Right lobe of liver (tissue), 6 donors: ENCODE results near the gene CPOX. TPM values are rescaled to one million over a fixed set of nuclear protein-coding genes. Genes with fewer than 3 reads are reported as not detected.

Experiments
- ATAC-seq, 4 donors: fragments of 200-7000 bp; cut with Tn5 transposase; one replicate each; pipeline ENCODE4 v1.9.1; 2020; ENCODE audit warnings: mild to moderate bottlenecking in 4 of 4, moderate library complexity in 4 of 4
- DNase-seq, 3 donors: peaks; one replicate each; pipeline ENCODE4 v3.0.0-alpha.2; 2020
- H3K27ac ChIP-seq, 3 donors: fragments of 200-600 bp; one replicate each; pipeline ENCODE4 v1.8.0; 2022
- H3K27me3 ChIP-seq, 2 donors: fragments of 200-600 bp; one replicate each; pipeline ENCODE4 v1.8.0; 2022
- H3K36me3 ChIP-seq, 4 donors: fragments of 200-600 bp; sonication (generic) in 1 of 4; one replicate each; pipeline versions ENCODE4 v1.5.1 to v1.8.0; 2017 to 2022; ENCODE audit warnings: control low read depth in 1 of 4
- H3K4me1 ChIP-seq, 4 donors: fragments of 200-600 bp; sonication (generic) in 1 of 4; one replicate each; pipeline versions ENCODE4 v1.5.1 to v1.8.0; 2017 to 2022; ENCODE audit warnings: control low read depth in 1 of 4
- H3K4me3 ChIP-seq, 3 donors: fragments of 200-600 bp; one replicate each; pipeline ENCODE4 v1.8.0; 2022
- H3K9me3 ChIP-seq, 4 donors: fragments of 200-600 bp; sonication (generic) in 1 of 4; one replicate each; pipeline versions ENCODE4 v1.5.1 to v1.8.0; 2017 to 2022; ENCODE audit warnings: control low read depth in 1 of 4
- POLR2A ChIP-seq: fragments of 450-650 bp; IDR thresholded peaks from one replicate; pipeline ENCODE4 v1.6.1; 2017; ENCODE audit warnings: antibody characterized with exemption, mild to moderate bottlenecking
- WGBS: methylation state at CpG from one replicate; pipeline ENCODE4 v1.1.6; 2018; ENCODE audit warnings: low coverage, low lambda C conversion rate; ENCODE audit not compliant: insufficient coverage; ENCODE audit errors: missing lambda C conversion rate; 5-methylcytosine and 5-hydroxymethylcytosine counted together
- intact Hi-C, 2 donors: fragments of 100-400 bp; cut with DNase I; formaldehyde crosslinking; loops; one replicate each; pipeline versions ENCODE4 v1.11.2 to v1.14.1; 2022
- total RNA-seq, 6 experiments: library from RNA; depleted of rRNA in 2 of 6; stranded (reverse); fragments of >200 nt in 2 of 6; fragmentation: NEBNext Ultra II Directional in 3 of 6; extraction: Animal tissue kit (Norgen Biotek cat#: 25700) in 3 of 6; gene quantifications; one replicate each; pipeline versions ENCODE4 v1.1.0 to v1.2.4, GENCODE V29; 2016 to 2023
- TF ChIP-seq, protein P1 (sequence below), 4 donors: fragments of 200-600 bp in 3 of 4; fragments of 450-650 bp in 1 of 4; IDR thresholded peaks; one replicate each; pipeline versions ENCODE4 v1.5.1 to v1.8.0; 2016 to 2022; ENCODE audit warnings: antibody characterized with exemption in 4 of 4, mild to moderate bottlenecking in 2 of 4
- donor health status: DM: no; HTN: yes; CAD: no.
- donor health status: DM: no; HTN: no; CAD: no.
- donor health status: DM: no; HTN: no; CAD: no.
- donor health status: DM: no; HTN: yes; CAD: no.
- donor health status: DM: no; HTN: yes; CAD: no.

CPOX gene
- total RNA-seq, 6 experiments from 2014 or later: 20.3 to 26.9 (median 22.6) TPM

DNA sequence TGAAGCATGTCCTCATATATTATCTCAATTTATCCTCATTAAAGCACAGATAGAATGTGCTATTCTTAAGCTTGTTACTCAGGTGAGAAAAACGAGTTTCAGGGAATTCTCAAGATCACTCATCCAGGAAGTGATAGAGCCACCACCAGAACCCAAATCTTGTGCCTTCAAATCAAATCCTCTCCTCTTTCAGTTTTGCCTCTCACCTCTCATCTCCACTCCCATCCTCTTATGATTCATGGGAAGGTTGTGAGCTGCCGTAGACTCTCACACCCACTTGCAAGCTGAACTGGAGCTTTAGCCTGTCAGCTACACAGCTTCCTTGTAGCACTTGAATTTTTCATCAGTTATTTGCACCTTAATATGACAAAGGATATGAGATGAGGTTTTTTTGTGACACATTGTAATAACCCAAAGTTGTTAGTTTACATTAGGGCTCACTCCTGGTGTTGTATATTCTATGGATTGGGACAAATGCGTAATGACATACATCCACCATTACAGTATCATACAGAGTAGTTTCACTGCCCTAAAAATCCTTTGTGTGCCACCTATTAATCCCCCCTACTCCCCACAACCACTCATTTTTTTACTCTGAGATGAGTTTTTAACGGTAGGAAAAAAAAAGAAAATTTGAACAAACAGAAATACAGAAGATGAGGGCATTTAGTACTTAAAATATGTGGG, 35.9 kb downstream of the CPOX start:
- H3K36me3 ChIP-seq: no peaks in the 10 kb centered on the region
- 48% methylated on average over 3 of the region's 4 CpGs for WGBS

DNA sequence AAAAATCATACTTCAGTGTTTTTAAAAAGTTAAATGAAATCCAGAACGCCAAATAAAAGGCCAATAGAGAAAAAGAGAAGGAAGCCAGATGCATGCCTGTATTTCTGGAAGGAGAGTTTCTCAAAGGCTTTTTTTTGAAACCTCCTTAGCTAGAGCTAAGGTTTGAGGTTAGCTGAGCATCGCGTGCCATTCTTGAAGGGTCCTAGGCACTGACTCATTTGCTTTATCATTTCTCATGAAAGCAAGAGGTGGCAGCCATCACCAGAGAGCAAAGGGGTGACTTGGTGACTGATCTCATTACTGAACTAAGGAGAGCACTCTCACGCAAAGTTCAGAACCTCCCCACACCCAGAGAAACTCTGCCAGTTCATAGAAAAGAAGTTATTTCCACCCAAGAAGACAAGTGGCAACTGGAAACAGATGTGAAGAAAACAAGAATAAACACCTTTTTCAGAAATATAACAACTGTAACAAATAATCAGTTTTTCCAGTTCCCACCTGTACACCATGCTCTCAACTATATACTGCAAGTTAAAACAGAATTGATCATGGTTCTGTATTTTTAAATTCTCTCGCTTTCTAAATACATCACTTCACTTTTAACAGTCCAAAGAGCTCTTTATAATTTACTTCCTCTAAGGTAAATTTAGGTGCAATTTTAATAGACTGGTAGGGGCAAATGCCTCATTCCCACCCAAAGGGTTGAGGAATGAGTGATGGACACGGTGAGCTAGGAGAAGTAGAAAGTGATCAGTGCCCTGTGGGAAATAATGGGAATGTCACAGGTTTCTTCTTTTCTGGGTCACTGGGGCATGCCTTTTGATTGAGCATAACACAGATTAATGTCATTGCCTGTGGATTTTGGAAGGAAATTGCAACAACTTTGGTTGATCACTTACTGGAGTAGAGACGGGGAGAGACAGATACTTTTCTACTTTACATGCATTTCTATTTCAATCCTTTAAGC, 37.0 kb downstream of the CPOX start:
- Histone ChIP-seq H3K27me3 (no peaks in the 10 kb centered on the region), H3K4me1 (no peaks in the 10 kb centered on the region), H3K36me3 (no peaks in the 10 kb centered on the region), H3K4me3 (no peak overlapping the region), H3K27ac (no peak overlapping the region), H3K9me3 (no peaks in the 10 kb centered on the region)
- DNase-seq: no peak
- WGBS: 56% methylated on average over 7 of the region's 7 CpGs
- TF ChIP-seq POLR2A: no peak
- TF ChIP-seq, protein P1, sequence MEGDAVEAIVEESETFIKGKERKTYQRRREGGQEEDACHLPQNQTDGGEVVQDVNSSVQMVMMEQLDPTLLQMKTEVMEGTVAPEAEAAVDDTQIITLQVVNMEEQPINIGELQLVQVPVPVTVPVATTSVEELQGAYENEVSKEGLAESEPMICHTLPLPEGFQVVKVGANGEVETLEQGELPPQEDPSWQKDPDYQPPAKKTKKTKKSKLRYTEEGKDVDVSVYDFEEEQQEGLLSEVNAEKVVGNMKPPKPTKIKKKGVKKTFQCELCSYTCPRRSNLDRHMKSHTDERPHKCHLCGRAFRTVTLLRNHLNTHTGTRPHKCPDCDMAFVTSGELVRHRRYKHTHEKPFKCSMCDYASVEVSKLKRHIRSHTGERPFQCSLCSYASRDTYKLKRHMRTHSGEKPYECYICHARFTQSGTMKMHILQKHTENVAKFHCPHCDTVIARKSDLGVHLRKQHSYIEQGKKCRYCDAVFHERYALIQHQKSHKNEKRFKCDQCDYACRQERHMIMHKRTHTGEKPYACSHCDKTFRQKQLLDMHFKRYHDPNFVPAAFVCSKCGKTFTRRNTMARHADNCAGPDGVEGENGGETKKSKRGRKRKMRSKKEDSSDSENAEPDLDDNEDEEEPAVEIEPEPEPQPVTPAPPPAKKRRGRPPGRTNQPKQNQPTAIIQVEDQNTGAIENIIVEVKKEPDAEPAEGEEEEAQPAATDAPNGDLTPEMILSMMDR (IDR thresholded peaks at IDR 0.05): no peak
- intact Hi-C loops: no loop called here
- ATAC-seq: no peak

More for the DNA sequence above, 35.9 kb downstream of the CPOX start:
- Histone ChIP-seq H3K4me3 (no peak overlapping the region), H3K9me3 (no peaks in the 10 kb centered on the region), H3K27me3 (no peaks in the 10 kb centered on the region), H3K4me1 (no peaks in the 10 kb centered on the region), H3K27ac (no peak overlapping the region)
- ATAC-seq: no peak
- intact Hi-C loops: no loop called here
- DNase-seq: no peak
- TF ChIP-seq POLR2A: no peak
- TF ChIP-seq, protein P1 (IDR thresholded peaks at IDR 0.05): no peak

DNA sequence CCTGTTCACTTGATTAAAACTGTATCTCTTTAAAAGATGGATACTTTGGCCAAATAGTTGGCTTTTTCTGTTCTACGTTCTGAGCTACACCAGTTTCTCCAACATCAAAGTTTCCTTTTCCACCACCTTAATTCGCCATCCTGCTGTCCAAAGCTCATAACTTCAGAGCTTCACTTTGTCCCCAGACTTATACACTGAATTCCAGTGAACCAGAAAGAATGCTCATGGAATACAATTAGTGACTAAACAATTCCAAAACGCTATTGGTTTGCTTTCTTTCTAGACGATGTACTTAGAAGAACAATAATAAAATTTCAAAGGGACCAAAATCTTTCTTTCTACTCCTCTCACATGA, 38.4 kb downstream of the CPOX start:
- ATAC-seq (no peak), DNase-seq (no peak)
- H3K36me3 ChIP-seq: no peaks in the 10 kb centered on the region
- no peaks in the 10 kb centered on the region for H3K4me1 ChIP-seq
- H3K27me3 ChIP-seq: no peaks in the 10 kb centered on the region
- no peaks in the 10 kb centered on the region for H3K9me3 ChIP-seq
- intact Hi-C loops: no loop called here
- WGBS: 50% methylated on average over 4 of the region's 4 CpGs
- no peak overlapping the region for H3K4me3 ChIP-seq
- TF ChIP-seq, protein P1 (IDR thresholded peaks at IDR 0.05): no peak
- no peak for TF ChIP-seq POLR2A
- H3K27ac ChIP-seq: no peak overlapping the region

DNA sequence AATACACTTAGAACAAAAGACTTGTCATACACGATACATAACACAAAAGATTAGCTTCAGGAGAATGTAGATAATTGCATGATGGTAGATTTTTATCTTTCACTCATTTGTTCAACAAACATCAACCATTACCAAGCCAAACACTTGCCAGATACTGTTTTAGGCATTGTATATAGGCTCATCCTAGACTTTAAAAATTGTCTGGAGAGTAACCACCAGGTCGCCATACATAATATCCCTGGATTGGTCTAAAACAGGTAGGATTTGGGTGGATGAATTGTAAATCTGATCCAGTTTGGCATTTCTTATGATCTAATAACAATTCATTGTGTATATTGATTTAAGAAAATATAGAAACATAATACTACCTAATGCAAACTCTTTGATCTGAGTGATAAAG, 38.8 kb downstream of the CPOX start:
- TF ChIP-seq, protein P1 (IDR thresholded peaks at IDR 0.05): no peak
- TF ChIP-seq POLR2A: no peak
- intact Hi-C loops: no loop called here
- ATAC-seq (no peak), DNase-seq (no peak)
- H3K36me3 ChIP-seq: no peaks in the 10 kb centered on the region
- no peak overlapping the region for H3K4me3 ChIP-seq
- no peak overlapping the region for H3K27ac ChIP-seq
- H3K4me1 ChIP-seq: no peaks in the 10 kb centered on the region
- H3K27me3 ChIP-seq: no peaks in the 10 kb centered on the region
- WGBS: 79% methylated on average over 2 of the region's 2 CpGs
- no peaks in the 10 kb centered on the region for H3K9me3 ChIP-seq
